ENCODE measurements around the gene GALNT9.

DNA sequence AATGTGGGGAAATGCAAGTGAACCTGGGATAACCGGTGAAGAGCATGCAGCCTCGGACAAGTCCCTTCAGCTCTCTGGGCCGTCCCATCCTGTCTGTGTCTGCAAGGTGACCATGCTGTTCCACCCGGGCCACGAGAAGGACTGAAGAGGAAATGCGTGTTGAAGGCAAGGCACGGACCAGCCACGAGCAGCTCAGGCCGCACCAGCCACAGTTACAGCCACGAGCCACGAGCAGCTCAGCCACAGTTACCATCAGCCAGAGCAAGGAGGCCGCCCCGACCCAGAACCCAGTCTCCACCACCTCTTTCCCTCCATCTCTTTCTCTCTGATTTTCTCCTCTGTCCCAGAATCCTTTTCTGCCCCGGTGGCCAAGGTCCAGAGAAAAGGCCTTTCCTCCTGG lies 18.8 kb upstream of the GALNT9 start:
- TF ChIP-seq EZH2phosphoT487 (IDR thresholded peaks at IDR 0.05; ENCODE audit: insufficient read depth, low read depth) (no peak), EZH2 (IDR thresholded peaks at IDR 0.05; ENCODE audit: insufficient read depth, poor library complexity, severe bottlenecking) (no peak)
